ENCODE measurements around the gene SH3RF3.

Gene SH3RF3

DNA sequence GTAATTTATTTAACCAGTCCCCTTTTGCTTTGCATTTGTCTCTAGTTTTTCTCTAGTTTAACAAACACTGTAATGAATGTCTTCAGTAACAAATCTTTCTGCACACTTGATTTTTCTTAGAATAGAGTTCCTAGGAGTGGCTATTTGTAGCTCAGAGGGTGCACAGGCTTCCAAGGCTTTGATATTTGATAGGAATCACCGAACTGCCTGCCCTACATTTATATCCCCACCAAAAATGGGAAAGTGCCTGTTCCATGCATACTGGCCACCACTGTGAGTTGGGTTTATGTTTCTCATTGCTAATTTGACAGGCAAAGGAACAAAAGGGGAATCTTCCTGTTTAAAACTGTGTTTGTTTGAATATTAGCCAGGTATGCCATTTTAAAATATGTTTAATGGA lies 238.7 kb downstream of the SH3RF3 start:
- DNase-seq, result no peak

DNA sequence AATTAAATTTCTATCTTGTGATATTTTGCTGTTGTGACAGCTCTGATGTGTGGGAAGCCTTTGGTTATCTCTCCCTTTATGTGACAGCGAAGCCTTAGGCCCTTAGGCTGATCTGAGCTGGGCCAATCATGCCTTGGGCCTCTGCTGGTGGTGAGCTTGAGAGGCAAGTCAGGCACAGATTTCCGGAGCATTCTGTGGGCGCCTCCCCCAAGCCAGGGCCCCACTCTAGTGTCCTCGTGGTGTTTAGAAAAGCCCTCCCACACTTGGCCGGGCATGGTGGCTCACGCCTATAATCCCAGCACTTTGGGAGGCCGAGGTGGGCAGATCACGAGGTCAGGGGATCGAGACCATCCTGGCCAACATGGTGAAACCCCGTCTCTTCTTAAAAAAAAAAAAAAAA lies 239.8 kb downstream of the SH3RF3 start:
- no peak for DNase-seq

DNA sequence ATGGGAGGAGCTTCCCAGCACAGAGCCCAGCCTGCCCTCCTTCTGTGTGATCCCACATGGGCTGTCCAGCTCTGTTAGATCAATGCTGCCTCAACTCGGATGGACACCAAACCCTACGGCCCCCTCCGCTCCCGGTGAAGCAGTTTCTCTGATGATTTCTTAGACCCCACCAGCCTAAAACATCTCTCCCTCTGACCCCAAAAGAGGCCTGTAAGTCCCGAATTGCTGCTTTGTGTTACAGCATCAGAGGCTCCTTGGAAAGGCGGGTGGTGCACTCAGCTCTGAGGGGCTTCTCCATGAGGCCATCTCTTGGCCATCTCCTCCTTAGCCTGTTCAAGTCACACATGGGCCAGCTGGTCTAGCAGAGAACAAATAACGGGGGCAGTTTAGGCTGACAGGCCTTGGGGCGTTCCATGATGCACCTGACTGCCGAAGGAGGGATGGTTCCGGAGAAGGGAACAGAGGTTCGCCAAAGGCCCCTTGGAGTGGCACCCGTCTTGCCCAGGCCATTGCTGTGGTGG lies 240.7 kb downstream of the SH3RF3 start:
- DNase-seq, result no peak

DNA sequence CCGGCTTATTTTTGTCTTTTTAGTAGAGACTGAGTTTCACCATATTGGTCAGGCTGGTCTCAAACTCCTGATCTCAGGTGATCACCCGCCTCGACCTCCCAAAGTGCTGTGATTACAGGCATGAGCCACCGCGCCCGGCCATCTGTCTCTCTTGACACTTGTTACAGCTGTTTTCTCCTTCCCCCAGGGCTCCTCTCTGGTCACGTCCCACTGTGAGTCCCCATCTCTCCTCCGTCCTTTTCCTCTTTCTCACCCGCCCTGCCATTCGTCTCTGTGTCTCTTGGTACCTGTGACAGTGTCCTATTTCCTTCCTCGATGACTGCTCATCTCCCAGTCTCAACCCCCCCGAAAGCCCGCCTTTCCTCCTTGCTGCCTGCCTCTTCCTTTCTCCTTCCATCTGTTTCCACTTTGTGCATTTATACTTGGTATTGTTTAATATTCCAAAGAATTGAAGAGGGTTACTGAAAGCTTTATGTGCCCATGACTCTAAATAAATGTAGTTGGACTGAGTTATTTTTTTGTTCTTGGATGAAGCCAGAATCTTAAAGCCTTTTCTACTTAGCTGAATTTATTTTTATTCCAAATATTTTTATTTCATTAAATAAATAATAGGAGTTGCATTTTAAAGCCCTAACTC lies 241.5 kb downstream of the SH3RF3 start:
- no peak for DNase-seq

DNA sequence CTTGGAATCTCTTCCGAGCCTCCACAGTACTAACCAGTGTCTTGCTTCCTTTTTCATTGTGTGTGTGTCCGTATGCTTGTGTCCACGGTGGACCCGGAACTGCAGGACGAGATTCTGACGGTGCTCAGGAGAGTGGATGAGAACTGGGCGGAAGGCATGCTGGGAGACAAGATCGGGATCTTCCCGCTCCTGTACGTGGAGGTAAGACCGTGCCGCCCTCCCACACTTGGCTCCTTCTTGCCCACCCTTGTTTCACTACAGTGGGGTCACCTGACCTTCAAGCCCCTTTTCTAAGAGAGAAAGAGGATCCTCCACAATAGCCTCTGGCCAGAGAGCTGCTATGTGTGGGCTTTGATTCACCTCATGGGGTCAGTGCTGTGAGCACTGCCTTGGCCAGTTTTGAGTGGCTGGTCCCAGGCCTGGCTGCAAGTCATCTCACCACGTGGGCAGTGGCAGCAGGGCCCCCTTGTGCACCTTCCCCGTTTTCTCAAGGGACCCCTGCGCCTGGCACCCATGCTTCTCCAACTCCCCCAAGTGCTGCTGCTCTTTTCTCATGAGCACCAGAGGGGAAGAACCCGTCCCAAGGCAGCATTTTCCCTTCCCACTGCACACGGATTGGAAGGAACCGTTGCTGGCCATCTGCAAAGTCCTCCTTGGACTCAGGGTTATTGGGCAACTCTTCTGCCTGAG lies 242.6 kb downstream of the SH3RF3 start:
- DNase-seq, result no peak

DNA sequence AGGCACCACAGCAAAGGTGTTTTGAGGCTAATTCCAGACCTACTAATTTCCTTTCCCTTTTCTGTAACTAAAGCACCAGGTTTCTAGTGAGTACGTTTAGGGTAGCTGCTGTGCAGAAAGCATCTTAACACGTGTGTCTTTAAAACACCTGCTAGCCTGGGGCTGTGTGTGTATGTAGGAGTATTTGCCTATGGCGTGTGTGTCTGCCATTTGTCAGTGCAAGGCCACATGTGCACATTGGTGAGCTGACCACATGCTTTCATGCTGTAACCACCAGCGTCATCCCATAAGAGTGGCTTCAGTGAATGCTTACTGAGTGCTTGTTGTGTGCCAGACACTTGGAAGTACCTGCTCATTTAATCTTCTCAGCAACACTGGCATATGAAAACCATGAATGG lies 243.2 kb downstream of the SH3RF3 start:
- DNase-seq, result no peak

DNA sequence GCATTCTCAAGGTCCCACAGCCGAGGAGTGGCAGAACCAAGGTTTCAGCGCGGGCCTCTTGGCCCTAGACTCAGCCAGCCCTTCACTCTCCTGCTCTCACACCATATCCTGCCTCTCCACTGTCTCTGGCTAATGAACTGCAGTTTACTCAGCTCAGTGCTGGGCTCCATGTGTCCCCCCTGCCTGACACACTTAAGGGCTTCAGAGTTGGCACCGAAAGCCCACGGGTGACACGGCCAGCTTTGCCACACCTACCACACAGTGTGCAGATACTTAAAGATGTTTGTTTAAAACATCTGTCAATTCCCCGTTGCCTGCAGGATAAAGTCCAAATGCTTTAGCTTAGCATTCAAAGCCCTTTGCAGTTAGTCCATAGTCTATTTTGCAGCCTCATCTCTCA lies 243.6 kb downstream of the SH3RF3 start:
- DNase-seq, result no peak

DNA sequence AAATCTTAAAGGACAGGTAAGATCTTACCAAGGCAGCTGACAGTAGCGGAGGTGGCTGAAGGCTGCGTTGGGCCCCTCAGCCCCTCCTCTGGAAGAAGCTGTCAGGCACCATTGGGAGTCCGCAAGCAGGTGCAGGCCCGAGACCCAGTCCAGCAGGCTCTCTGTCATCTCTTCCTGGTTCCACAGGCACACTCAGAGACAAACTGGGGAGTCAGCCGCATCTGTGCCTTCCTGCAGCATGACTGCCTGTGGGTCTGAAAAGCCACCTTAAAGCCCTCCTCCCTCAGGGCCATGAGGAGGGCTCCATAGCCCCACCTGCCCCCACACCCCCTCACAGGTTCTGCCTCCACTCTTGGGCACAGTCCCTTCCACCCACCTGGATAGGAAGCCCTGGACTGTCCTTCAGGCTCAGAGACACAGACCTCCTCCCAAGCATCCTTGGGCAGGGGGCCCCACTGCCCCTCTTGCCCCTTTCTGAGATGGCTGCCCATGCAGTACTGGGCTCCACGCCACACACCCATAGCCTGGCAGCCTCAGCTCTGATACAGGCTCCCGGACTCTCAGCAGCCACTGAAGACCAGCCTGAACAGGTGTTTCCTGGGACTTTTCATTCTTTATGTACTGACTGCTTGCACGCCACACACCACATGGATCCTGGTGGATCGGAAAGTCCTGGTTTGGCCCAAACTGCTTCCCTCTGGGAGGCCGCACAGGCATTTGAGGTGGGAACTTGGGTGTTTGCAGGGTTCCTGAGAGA lies 245.0 kb downstream of the SH3RF3 start:
- DNase-seq, result no peak

DNA sequence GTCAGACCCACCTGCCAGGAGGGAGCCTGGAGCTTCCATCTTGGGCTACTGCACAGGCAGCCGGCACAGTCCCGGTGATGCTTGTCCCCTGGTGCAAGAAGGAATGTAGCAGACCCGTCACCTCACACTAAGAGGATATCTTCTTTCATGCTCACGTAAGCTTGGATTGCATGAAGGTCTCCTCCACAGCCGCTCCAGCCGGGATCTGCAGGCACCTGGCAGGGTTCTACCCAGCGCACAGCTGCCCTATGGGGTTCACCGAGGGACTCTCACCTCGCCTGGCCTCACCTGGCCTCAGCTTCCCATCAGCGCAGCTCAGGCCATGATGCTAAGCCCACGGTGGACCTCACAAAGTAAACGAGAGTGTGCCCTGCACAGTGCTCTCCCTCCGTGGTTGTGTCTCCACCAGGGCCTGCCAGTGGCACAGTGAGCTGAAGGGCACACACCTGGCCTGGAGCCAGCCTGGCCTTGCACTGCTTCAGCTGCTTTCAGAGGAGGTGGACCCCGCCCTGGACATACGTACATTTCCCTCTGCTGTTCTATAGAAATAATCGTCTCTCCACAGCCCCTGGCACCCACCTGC lies 245.6 kb downstream of the SH3RF3 start:
- DNase-seq, result no peak

DNA sequence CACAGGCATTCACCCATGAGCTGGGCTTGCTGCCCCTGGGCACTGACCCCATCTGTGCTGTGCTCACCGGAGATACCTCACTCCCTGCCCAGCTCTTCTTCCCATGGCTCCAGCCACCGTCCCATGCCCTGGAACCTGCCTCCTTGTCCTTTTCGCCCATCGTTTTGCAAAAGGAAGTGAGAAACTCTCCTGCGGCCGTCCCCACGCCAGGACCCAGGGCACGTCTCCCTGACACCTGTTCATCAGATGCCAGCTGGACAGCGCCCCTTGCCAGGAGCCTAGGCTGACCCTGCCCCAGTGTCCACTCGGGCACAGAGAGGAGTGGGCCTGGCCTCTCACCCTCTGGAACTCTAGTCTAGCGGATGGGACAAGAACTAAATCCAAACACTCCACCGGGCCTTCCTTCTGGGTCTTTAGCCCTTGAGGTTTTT lies 246.1 kb downstream of the SH3RF3 start:
- no peak for DNase-seq

DNA sequence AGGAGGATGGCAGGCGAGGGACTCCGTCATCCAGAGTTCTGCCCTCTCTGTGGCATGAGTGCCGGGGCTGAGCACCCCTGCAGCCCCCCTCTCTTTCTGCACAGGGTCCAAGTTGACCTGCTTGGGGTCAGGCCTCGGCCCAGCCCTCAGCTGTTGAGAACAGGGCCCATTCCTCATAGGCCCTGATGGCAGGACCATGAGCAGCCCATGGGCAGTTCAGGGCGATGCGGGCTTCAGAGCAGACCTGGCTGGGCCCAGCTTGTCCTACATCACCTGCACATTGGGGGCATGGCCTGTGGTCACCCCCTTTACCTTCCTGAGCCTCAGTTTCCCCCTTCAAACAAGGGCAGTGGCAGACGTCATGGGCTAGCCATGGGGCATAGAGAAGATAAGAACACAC lies 246.7 kb downstream of the SH3RF3 start:
- DNase-seq, result no peak

DNA sequence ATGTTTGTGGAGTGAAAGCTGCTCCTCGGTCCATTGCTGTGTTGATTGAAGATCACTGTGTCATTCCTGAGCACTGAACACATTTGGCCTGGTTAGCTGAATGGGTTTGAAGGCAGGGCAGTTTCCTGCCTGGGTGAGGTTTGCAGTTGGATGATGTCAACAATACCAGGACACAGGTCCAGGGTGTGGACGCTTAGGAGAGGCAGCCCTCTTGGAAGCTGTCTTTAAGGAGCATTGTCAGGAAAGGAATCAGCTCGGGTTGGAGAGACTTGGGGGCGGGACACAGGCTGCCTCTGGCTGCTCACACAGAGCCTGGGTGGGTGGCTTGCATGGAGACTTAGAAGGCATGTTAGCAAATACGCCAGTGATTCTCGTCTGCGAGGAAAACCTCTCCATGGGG lies 247.1 kb downstream of the SH3RF3 start:
- no peak for DNase-seq

DNA sequence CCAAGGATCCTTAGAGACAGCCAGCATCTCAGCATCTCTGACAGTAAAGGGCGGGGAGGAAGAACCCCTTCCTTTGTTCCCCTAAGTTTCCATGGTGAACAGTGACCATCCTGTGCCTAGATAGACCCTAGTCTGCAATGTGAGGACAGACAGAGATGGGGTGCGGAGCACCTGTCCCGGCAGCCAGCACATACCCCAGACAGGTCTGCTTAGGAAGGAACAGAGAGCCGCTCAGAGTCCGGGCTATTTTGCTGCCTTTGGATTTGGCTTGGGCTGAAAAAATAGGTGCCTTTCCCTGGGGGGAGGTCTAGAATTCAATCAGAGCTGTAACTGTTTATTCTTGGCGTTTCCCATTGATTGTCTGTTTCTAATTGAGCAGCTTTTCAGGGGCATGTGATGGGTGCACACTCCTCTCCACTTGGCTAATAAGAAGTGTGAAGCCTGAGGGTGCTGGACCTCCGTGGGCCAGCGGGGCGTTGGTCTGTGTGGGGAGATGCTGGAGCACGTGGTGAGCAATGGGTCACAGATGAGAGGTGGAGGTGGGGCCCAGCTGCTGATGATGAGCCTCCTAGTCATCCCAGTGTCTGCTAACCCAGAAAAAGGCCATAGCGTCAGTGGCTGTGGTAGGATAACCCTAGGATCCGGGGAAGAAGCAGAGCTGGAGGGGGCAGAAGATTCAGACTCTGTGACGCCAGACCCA lies 247.9 kb downstream of the SH3RF3 start:
- no peak for DNase-seq

DNA sequence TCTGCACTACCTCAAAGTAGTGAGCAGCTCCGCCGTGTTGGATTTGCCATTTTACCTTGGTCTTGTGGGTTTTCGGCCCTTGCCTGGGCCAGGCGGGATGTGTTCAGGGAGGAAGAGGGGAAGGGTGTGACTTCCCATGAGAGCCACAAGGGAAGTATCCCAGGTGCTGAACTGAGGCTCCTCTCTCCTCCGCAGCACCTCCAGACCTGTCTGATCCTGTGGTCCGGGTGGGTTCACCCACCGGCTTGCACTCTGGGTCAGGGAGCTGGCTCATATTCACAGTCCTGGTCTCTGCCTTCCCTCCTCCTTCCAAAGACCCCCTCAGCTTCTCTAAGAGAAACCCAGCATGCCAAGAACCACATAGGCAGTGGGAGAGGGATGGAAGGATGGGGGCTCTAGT lies 249.0 kb downstream of the SH3RF3 start:
- no peak for DNase-seq

DNA sequence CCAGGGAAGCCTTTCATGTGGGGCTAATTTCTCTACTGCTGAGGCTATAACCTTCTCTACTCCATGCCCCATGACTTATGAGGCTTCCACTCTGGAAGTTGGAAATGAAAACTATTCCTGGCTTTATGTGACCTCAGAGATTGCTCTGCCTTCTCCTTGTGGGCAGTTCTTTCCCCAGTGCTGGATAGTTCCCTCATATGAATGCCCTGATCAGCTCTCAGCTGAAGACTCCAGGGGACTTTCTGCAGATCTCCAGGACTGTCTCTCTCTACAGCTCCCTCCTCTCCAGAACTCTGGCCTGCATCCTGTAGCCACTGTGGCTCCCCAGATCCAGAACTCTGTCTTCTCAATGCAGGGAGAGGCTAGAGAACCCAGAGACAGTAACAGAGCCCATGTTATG lies 249.7 kb downstream of the SH3RF3 start:
- DNase-seq, result no peak

DNA sequence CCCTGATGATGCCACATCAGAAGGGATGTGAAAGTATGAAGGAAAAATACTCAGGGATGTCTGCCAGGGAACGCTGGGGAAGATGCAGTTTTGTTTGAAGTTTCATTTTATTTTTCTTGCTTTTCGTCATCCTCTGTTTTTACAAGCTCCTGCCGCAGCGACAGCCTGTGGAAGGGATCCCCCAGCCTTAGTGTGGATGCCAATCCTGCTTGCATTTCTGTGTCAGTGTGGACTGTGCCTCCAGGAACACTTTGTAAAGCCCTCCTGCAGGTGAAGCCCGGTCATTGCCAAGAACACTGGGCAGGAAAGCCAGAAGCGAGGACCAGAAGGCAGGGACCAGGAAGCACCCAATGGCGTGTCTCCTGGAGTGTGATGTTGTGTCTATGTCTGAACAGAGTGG lies 250.5 kb downstream of the SH3RF3 start:
- DNase-seq, result no peak

DNA sequence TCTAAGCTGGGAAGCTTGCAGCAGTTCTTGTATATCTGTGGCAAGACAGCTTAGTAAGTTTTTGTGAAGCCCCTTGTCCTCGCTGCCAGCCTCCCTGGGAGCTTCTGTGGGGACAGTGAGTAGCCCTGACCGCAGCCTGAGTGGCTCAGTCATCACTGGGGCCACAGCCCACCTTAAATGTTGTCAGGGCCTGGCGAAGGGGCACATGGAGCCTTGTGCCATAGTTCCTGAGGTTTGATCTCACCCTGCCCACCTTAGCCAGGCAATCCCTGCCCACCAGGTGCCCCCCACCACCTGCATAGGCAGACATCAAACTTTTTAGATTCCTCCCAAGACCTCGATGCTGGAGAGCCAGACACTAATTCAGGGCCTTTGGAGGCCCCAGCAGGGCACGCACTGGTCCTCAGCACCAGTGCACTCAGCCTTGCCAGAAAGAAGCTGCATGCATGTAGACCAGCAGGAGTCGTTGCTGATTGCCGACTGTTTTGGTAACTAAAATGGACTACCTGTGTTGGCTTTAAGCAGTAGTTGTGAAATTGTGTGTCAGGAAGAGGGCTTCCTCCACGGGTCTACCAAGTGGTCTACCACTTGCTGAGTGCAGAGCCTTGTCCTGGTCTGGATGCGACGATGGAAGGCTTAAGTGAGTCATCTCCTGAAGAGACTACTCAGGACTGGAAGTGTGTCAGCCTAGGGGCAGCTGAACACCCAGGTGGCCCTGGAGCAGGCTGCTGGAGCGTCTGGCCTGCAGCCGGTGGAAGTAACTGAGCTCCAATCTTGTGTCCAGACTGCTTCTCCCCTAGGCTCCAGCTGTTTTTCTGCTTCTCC lies 251.7 kb downstream of the SH3RF3 start:
- DNase-seq, result no peak

DNA sequence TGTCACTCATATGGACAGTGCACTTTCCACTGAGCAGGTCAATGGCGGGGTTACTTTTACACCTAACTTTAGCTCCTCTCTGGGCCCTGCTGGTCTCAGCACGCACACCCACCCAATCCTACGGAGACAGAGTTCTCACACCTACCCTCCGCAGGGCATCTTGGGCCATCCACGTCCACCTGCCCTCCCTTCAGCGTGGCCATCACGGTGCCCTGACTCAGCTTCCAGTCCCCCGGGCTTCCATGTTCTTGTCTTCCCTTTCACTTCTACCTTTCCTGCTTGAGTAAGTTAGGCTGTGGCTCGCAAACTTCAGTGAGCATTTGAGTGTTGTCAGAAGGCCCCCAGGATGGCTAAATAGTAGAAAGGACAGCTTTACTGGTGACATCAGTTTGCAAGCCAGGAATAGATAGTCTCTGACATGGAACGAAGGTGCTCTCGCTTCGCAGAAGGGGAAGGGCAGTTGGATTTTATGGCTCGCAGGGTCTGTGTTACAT lies 252.4 kb downstream of the SH3RF3 start:
- no peak for DNase-seq

DNA sequence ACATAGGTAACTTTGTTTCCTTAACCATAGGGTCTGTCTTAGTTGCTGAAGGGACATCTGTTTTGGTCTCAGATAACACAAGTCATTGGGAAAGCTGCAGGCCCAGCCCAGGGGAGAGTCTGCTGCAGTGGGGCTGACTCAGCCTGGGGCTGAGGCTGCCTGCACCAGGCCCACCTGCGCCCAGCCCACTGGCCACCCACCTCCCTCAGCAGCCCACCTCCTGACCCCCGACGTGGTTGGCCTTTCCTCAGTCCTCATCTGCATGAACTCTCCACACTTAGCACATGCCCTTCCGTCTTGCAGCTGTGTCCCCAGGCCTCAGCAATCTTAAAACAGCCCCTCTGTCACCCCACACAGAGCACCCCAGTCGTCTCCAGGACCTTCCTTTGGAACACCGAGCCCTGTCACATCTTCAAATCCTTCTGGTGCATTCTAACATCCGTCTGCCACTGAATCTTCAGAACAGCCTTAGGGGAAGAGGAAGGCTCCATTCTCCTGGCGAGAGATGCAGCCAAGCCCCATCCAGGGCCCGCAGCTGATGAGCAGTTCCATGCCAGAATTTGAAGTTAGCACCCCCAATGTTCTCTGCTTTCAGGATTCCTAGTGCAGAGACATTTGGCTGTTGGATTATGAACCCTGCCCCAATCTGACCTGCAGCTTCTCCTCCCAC lies 253.4 kb downstream of the SH3RF3 start:
- DNase-seq, result no peak

DNA sequence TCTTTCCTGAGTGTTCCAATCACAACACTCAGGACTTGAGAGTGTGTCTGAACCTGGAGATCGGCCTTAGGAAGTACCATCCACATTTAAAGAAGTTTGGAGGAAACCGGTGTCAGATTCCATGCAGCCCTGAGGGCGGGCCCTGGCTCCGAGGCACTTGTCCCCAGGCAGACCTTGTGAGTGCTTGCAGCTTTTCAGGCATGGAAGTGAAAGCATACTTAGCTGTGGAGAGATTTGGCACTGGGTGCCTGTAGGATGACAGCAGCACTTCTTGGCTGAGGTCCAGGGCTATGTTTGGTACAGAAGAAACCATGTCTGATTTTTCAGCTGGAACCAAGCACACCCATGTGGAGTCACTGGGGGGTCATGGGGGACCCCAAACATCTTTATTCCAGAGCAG lies 253.9 kb downstream of the SH3RF3 start:
- DNase-seq, result no peak
